DMS 273 (cell line): ENCODE results near the gene PEPD.

Experiments
- DNase-seq: peaks from one replicate; lab custom pipeline; 2025; ENCODE audit not compliant: unreplicated experiment; lab: John Stamatoyannopoulos, UW

Gene PEPD

GRCh38 chr19:33512580-33513137 is 8.9 kb downstream of the PEPD start:
- DNase-seq = no peak

GRCh38 chr19:33512021-33512420 is 9.6 kb downstream of the PEPD start:
- no peak for DNase-seq

GRCh38 chr19:33511346-33511745 is 10.2 kb downstream of the PEPD start:
- DNase-seq = no peak

GRCh38 chr19:33510462-33511194 is 11.0 kb downstream of the PEPD start:
- DNase-seq = no peak

- DNase-seq = no peak
These were observed 11.8 kb downstream of the PEPD start for GRCh38 chr19:33509774-33510173.

GRCh38 chr19:33508941-33509614 is 12.5 kb downstream of the PEPD start:
- DNase-seq = no peak

- DNase-seq = no peak
These were observed 13.2 kb downstream of the PEPD start for GRCh38 chr19:33508431-33508830.

GRCh38 chr19:33508009-33508408 is 13.6 kb downstream of the PEPD start:
- DNase-seq = no peak

- DNase-seq = no peak
These were observed 14.3 kb downstream of the PEPD start for GRCh38 chr19:33507021-33507956.

- DNase-seq = no peak
These were observed 15.1 kb downstream of the PEPD start for GRCh38 chr19:33506498-33506897.

GRCh38 chr19:33505823-33506222 is 15.8 kb downstream of the PEPD start:
- DNase-seq = no peak

- no peak for DNase-seq
These were observed 16.4 kb downstream of the PEPD start for GRCh38 chr19:33505148-33505547.

GRCh38 chr19:33504058-33504444 is 17.5 kb downstream of the PEPD start:
- no peak for DNase-seq

- DNase-seq = no peak
These were observed 18.0 kb downstream of the PEPD start for GRCh38 chr19:33503433-33504057.

GRCh38 chr19:33503030-33503429 is 18.6 kb downstream of the PEPD start:
- no peak for DNase-seq

GRCh38 chr19:33502521-33502920 is 19.1 kb downstream of the PEPD start:
- no peak for DNase-seq

GRCh38 chr19:33501693-33502356 is 19.8 kb downstream of the PEPD start:
- DNase-seq = peak; percentile 37

GRCh38 chr19:33500991-33501390 is 20.6 kb downstream of the PEPD start:
- DNase-seq = no peak

- DNase-seq = no peak
These were observed 21.0 kb downstream of the PEPD start for GRCh38 chr19:33500586-33500985.
